Osteocyte (in vitro differentiated cells): Measurements from ENCODE around the gene CACYBP. TPM values are rescaled to one million over a fixed set of nuclear protein-coding genes. Genes with fewer than 3 reads are reported as not detected.
"Not testable (repeated sequence)": the region's sequence is repeated elsewhere in the genome, so short reads cannot be mapped to it uniquely, and the experiment has no call there.

ENCODE experiments used
- DNase-seq: peaks from one replicate; pipeline ENCODE4 v3.0.0; 2021; ENCODE audit warnings: mixed read lengths; ENCODE audit not compliant: unreplicated experiment; ENCODE audit errors: extremely low spot score
- H3K27ac Mint-ChIP-seq: one replicate; pipeline ENCODE4 v1.8.0; 2021; ENCODE audit warnings: mild to moderate bottlenecking, mixed read lengths; ENCODE audit not compliant: unreplicated experiment
- H3K27me3 Mint-ChIP-seq: one replicate; pipeline ENCODE4 v1.8.0; 2021; ENCODE audit warnings: mixed read lengths; ENCODE audit not compliant: unreplicated experiment
- H3K36me3 Mint-ChIP-seq: one replicate; pipeline ENCODE4 v1.8.0; 2021; ENCODE audit warnings: mixed read lengths; ENCODE audit not compliant: unreplicated experiment
- H3K4me1 Mint-ChIP-seq: one replicate; pipeline ENCODE4 v1.8.0; 2021; ENCODE audit warnings: mixed read lengths; ENCODE audit not compliant: unreplicated experiment
- H3K4me3 Mint-ChIP-seq: one replicate; pipeline ENCODE4 v1.8.0; 2021; ENCODE audit warnings: mild to moderate bottlenecking, moderate library complexity, mixed read lengths; ENCODE audit not compliant: unreplicated experiment
- H3K9me3 Mint-ChIP-seq: one replicate; pipeline ENCODE4 v1.8.0; 2021; ENCODE audit warnings: mixed read lengths; ENCODE audit not compliant: unreplicated experiment
- CTCF ChIP-seq: fragments of 200-600 bp; sonication (generic); IDR thresholded peaks from 2 replicates; pipeline ENCODE4 v1.5.0; 2021; ENCODE audit warnings: antibody characterized with exemption, mild to moderate bottlenecking, moderate library complexity
- total RNA-seq: library from RNA; stranded (reverse); gene quantifications from 2 replicates; pipeline ENCODE4 v1.2.1, GENCODE V29; 2021

CACYBP gene
- total RNA-seq, 1 donor from 2014 or later, result 58.3 TPM

DNA sequence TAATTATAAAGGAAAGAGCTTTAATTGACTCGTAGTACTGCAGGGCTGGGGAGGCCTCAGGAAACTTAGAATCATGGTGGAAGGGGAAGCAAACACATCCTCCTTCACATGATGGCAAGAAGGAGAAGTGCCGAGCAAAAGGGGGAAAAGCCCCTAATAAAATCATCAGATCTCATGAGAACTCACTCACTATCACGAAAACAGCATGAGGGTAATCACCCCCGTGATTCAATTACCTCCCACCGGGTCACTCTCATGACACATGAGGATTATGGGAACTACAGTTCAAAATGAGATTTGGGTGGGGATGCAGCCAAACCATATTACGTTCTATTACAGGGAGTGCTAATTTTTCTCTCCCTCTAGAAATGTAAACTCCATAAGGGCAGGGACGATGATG lies 37.7 kb downstream of the CACYBP start:
- no peaks in the 10 kb centered on the region for H3K36me3 Mint-ChIP-seq
- TF ChIP-seq CTCF, result no peak
- H3K9me3 Mint-ChIP-seq, result no peaks in the 10 kb centered on the region
- H3K4me3 Mint-ChIP-seq, result no peak overlapping the region
- no peak overlapping the region for H3K27ac Mint-ChIP-seq
- H3K4me1 Mint-ChIP-seq, result peaks cover 12% of the 10 kb centered on the region
- no peak for DNase-seq
- H3K27me3 Mint-ChIP-seq, result no peaks in the 10 kb centered on the region

- no peak for DNase-seq
- no peak for TF ChIP-seq CTCF
- H3K4me1 Mint-ChIP-seq, result peaks cover 28% of the 10 kb centered on the region
- H3K36me3 Mint-ChIP-seq, result no peaks in the 10 kb centered on the region
- H3K4me3 Mint-ChIP-seq, result no peak overlapping the region
- H3K27ac Mint-ChIP-seq, result no peak overlapping the region
- peaks cover 7% of the 10 kb centered on the region for H3K9me3 Mint-ChIP-seq
- H3K27me3 Mint-ChIP-seq, result no peaks in the 10 kb centered on the region
These were observed 40.7 kb downstream of the CACYBP start for GRCh38 chr1:175040324-175040879.

GRCh38 chr1:175042650-175043049 lies 42.9 kb downstream of the CACYBP start:
- TF ChIP-seq CTCF, result no peak
- Mint-ChIP-seq H3K9me3 (peaks cover 7% of the 10 kb centered on the region), H3K36me3 (no peaks in the 10 kb centered on the region), H3K27ac (no peak overlapping the region), H3K4me1 (peaks cover 18% of the 10 kb centered on the region), H3K27me3 (no peaks in the 10 kb centered on the region), H3K4me3 (no peak overlapping the region)
- no peak for DNase-seq

DNA sequence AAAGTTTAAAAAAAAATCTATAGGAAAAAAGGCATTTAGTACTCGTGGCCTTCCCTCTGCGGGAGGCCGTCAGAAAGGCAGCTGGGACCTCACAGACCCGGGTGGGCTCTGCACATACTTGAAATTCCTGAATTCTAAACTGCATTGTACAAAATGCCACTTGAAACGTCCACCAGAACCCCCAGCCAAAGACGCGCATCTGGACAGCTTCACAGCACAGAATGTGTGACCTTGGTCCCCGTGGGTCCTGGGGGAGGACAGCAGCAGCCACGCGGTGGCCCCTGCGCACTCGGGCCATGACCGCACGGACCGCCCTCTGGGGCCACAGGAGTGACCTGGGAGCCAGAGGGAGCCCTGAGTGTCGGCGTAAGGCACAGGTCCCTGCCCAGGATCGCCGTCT lies 44.1 kb downstream of the CACYBP start:
- Mint-ChIP-seq H3K27me3 (no peaks in the 10 kb centered on the region), H3K9me3 (peaks cover 7% of the 10 kb centered on the region), H3K4me1 (peaks cover 18% of the 10 kb centered on the region), H3K36me3 (no peaks in the 10 kb centered on the region), H3K4me3 (no peak overlapping the region), H3K27ac (no peak overlapping the region)
- DNase-seq, result no peak
- TF ChIP-seq CTCF, result no peak

DNA sequence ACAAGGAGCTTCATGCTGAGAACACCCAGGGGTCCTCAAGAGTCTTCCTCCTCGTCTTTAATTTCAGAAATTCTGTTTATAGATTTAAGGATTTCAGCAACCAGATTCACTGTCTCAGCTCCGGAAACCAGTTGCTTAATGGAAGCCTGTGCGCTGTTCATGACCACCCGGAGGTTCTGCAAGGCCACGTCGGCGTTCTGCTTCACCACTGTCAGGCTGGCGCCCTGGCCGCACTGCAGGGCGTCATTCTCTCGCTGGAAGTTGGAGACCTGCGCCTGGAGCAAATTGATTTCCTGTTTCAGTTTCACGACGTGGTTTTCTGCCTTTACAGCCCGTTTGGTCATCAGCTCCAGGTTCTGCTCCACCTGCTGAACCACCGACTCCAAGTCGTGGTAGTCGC lies 44.8 kb downstream of the CACYBP start:
- not testable (repeated sequence) for DNase-seq, H3K4me3 Mint-ChIP-seq, H3K27me3 Mint-ChIP-seq, H3K9me3 Mint-ChIP-seq, H3K36me3 Mint-ChIP-seq, H3K27ac Mint-ChIP-seq
- H3K4me1 Mint-ChIP-seq, result peaks cover 18% of the 10 kb centered on the region

DNA sequence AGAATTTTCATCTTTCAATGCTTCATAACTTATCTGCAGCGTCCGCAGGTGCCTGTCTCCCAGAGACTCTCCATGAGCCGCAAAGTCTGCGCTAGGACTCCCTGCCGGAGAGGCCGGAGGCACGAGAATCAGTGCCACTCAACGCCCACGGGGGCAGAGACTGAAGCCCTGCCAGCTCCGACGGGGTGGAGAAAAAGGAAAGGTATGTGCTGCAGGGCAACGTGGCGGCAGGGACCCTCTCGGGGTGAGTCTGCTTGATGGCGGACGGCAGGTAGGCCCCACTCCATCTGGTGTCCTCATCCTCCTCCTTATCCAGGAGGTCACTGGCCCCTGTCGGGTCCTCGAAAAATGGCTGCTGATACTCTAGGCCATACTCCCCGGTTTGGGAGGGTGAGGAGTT lies 45.4 kb downstream of the CACYBP start:
- peaks cover 4% of the 10 kb centered on the region for H3K27me3 Mint-ChIP-seq
- no peak overlapping the region for H3K27ac Mint-ChIP-seq
- H3K36me3 Mint-ChIP-seq, result no peaks in the 10 kb centered on the region
- peaks cover 18% of the 10 kb centered on the region for H3K4me1 Mint-ChIP-seq
- no peak overlapping the region for H3K4me3 Mint-ChIP-seq
- TF ChIP-seq CTCF, result no peak
- H3K9me3 Mint-ChIP-seq, result peaks cover 7% of the 10 kb centered on the region
- DNase-seq, result no peak
